IPS-NIHi11 (cell line): ENCODE data around the gene OLFML2B.
A peak's percentile ranks its signal among the peaks of the same experiment; 100 is the strongest.
"Not testable (repeated sequence)": the region's sequence is repeated elsewhere in the genome, so short reads cannot be mapped to it uniquely, and the experiment has no call there.

Experiments
- DNase-seq: peaks from one replicate; pipeline ENCODE4 v3.0.0; 2012; ENCODE audit warnings: mixed read lengths, low spot score

The OLFML2B gene

DNA sequence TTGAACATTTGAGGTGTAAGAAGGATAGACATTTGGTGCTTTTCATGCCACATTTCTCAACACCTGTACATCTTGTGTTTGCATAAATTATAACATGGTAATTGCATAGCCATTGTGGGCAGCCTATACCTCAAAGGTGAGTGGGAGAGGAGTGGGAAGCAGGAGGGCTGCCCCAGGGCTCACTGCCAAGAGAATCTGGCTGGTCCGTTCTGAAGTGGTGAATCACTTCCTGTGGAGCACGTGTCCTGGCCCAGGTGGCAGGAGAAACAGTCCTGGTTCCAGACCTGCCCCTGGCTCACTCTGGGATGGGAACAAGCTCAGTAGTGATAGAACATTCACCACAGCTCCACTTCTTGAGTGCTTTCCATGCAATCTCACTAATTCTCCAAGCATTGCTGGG is 11.6 kb upstream of the OLFML2B start:
- DNase-seq, result peak; percentile 29

GRCh38 chr1:162033428-162033827 is 9.8 kb upstream of the OLFML2B start:
- no peak for DNase-seq

GRCh38 chr1:162030759-162031280 is 7.2 kb upstream of the OLFML2B start:
- DNase-seq, result no peak

DNA sequence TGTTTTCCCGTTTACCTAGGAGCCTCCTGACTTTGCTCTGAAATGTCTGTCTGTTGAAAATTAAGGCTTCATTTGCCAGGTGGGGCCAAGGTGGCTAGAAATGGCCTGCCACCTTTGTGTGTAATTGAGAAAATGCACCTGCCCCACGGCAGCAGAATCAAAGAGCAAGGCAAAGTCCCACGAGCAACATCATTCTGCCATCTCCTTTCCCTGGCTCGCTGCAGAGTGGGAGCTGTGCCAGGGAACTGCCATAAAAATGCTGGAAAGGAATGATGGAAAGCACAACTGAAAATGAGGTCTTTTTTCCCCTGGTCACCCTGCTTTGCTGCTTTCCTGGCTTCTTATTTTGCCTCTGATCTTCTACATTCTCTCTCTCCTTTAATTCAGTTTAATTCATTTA is 5.5 kb upstream of the OLFML2B start:
- no peak for DNase-seq

DNA sequence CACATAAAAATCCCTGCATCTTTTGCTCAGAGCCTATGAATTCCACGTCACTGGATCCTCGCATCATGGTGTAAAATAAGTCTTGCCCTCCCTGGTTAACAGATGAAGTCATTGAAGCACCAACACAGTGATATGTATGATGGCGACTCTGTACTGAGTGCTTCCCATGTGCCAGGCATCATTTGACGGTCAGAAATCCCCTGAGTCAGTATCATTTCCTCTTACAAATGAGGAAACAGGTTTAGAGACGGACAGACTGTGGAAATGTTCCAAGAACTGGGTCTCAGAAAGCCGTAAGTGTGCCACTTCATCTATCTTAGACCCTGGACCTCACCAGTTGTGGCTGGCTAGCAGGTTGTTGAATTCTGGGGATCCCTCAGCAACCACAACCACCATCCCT is 5.1 kb upstream of the OLFML2B start:
- no peak for DNase-seq

DNA sequence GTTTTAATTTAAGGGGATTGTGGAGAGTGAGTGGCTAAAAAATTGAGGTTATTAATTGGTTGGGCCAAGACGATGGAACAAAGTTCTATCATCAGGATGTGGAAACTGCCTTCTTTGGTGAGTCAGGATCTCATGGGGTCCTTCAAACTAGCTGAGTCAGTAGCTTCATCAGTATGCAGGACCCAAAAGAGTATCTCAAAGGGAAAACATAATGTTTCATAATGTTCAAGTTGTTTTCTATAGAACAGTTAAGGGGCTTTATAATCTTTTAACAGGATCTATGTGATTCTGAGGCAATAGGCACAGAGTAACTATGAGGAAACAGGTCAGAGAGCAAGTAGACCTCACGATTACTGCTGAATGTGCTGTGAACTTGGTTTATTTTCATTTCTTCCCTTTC is 3.2 kb upstream of the OLFML2B start:
- DNase-seq, result no peak

DNA sequence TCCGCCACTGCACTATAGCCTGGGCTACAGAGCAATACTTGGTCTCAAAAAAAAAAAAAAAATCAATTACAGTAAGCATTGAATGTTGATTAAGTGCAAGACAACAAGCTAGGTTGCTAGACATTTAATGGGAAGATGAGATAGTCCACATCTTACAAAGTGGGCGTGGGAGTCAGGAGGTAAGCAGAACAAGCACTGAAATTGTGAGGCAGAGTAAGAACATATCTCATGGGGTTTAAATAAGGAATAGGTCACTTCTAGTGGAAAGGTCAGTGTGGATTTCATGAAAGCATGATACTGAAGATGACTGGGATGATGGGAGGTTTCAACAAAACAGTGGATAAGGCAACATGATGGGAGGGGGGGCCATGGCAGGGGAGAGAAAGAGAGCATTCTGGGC is 1.9 kb upstream of the OLFML2B start:
- no peak for DNase-seq

- no peak for DNase-seq
These were observed 505 bp downstream of the OLFML2B start for GRCh38 chr1:162023181-162023546.

- no peak for DNase-seq
These were observed 1.0 kb downstream of the OLFML2B start for GRCh38 chr1:162022626-162023025.

GRCh38 chr1:162021124-162021523 is 2.5 kb downstream of the OLFML2B start:
- DNase-seq, result no peak

GRCh38 chr1:162020150-162020549 is 3.5 kb downstream of the OLFML2B start:
- DNase-seq, result no peak

DNA sequence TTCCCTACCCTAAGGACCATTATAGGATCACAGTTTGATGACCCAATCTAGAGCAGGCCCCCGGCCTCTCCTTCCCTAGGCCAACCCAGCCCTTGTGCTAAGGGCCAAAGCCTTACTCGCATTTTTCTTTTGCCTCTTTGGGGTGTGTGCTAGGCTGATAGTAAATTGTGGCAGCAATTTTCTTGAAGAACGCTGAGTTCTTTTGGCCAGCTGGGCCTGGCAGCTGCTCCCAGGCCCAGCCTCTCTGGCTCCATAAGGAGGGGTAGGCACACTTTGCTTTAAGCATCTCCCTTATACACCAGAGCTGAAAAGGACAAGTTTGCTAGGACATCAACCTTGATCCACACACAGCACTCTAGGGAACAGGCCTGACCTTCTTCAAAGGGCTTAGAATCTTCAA is 4.2 kb downstream of the OLFML2B start:
- no peak for DNase-seq

GRCh38 chr1:162019006-162019405 is 4.7 kb downstream of the OLFML2B start:
- no peak for DNase-seq

GRCh38 chr1:162018418-162018817 is 5.3 kb downstream of the OLFML2B start:
- no peak for DNase-seq

GRCh38 chr1:162017791-162018190 is 5.9 kb downstream of the OLFML2B start:
- not testable (repeated sequence) for DNase-seq

- DNase-seq, result no peak
These were observed 7.0 kb downstream of the OLFML2B start for GRCh38 chr1:162016631-162017030.

DNA sequence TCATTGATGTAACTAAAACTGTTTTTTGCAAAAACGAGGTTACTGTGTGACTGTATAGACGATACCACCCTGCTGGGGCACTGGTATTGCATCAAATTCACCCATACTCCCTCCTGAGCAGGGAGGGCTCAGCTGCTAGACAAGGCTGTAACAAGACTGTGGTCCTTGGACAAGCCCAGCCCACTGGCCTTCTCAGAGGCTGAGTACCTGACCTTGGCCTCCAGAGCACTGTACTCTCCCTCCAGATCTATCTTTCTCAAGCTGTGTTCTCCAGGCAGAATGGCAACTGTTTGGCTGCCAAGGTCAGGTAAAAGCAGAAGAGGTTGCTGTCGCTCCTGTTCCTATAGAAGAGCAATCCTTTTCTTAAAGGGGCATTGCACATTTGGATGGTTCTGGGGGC is 8.5 kb downstream of the OLFML2B start:
- DNase-seq, result no peak

- DNase-seq, result no peak
These were observed 9.5 kb downstream of the OLFML2B start for GRCh38 chr1:162014202-162014601.

- no peak for DNase-seq
These were observed 10.4 kb downstream of the OLFML2B start for GRCh38 chr1:162013289-162013688.

GRCh38 chr1:162011337-162012012 is 12.2 kb downstream of the OLFML2B start:
- no peak for DNase-seq

DNA sequence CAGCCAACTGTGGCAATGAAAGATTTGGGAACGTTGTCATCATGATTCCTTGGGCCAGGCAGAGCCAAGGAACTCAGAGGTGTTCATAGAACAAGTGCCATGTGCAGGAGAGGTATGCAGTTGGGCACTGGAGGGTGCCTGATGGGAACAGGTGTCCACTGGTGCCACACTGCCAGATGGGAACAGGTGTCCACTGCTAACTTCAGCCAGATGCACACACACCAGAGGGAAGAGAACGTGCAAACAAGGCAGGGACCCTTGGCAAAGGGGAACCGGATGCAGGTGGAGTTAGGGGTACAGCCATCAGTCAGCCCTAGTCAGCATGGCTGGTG is 13.5 kb downstream of the OLFML2B start:
- no peak for DNase-seq

DNA sequence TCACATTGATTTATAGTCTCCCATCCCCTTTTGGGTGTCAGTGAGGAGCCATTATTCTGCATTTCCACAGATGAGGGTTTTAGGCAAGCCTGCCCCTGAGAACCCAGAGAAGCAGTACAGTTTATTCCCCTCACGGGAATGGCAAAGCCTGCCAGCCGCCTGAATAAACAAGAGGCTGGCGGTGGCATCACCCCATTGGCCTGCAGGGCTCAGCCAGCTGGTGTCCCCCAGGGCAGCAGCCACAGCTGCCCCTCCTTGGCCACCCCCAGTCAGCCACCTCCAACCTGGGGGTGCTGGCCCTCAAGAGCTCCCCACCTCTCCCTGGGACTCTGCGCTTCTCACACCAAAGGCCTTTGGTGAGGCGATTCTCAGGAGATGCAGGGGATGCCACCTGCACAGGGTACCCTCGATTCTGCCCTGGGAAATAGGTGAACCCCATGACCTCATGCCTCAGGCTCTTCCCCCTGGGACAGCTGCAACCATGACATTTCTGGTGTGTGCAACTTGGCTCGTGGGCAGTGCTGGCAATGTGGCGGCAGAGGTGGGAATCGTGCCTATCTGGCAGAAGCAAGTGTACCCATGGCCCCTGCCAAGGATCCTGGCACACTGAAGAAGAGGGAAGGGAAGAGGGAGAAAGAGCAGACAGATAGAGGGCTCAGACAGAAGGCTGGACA is 14.0 kb downstream of the OLFML2B start:
- no peak for DNase-seq

GRCh38 chr1:162008799-162009198 is 14.9 kb downstream of the OLFML2B start:
- no peak for DNase-seq

DNA sequence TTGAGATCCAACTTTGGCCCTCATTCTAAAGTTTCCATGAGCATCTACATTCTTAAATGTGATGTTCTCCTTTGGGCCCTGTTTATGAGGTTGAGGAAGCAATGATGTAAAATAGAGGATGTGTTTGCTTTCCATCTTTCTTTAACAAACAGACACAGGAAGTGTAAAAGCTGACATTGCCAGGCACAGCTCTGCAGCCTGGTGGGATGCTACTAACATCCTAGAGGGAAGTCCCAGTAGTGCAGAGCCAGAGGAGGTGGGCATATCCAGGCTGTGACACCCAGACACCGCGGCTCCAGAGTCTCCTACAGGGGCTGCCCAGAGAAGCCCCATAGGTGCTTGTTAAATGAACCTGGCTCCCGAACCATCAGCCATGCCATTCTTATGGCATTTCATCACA is 16.2 kb downstream of the OLFML2B start:
- no peak for DNase-seq
